Small intestine (tissue), 7 donors: Measurements from ENCODE around the gene ACTC1. TPM values are rescaled to one million over a fixed set of nuclear protein-coding genes. Genes with fewer than 3 reads are reported as not detected.

ENCODE experiments used
- DNase-seq, 2 donors: peaks; one replicate each; pipeline versions ENCODE4 v3.0.0 to v3.0.0-alpha.2; 2013
- FAIRE-seq: peaks from 2 replicates; lab custom pipeline; 2012; peaks lifted over from hg19 to GRCh38; lab: Jason Lieb, UNC
- H3K27ac ChIP-seq, 3 donors: one replicate each; pipeline ENCODE4 v1.5.1; 2013; ENCODE audit warnings: low read length in 2 of 3, mild to moderate bottlenecking in 2 of 3, control low read depth in 1 of 3, inconsistent platforms in 1 of 3, low read depth in 1 of 3, moderate library complexity in 1 of 3
- H3K27me3 ChIP-seq, 3 donors: one replicate each; pipeline ENCODE4 v1.6.1; 2013; ENCODE audit warnings: low read length in 3 of 3, inconsistent platforms in 1 of 3; ENCODE audit not compliant: control insufficient read depth in 3 of 3, insufficient read depth in 3 of 3
- H3K36me3 ChIP-seq, 3 donors: one replicate each; pipeline ENCODE4 v1.6.1; 2013; ENCODE audit warnings: low read length in 3 of 3, inconsistent platforms in 1 of 3, low read depth in 1 of 3, mild to moderate bottlenecking in 1 of 3, moderate library complexity in 1 of 3; ENCODE audit not compliant: control insufficient read depth in 3 of 3, insufficient read depth in 2 of 3
- H3K4me1 ChIP-seq, 3 donors: one replicate each; pipeline ENCODE4 v1.6.1; 2013; ENCODE audit warnings: low read length in 2 of 3, inconsistent platforms in 1 of 3, low read depth in 1 of 3, mild to moderate bottlenecking in 1 of 3, moderate library complexity in 1 of 3; ENCODE audit not compliant: control insufficient read depth in 3 of 3, insufficient read depth in 2 of 3
- H3K4me3 ChIP-seq, 3 donors: one replicate each; pipeline ENCODE4 v1.5.1; 2013; ENCODE audit warnings: low read length in 3 of 3, control low read depth in 1 of 3, inconsistent platforms in 1 of 3, low read depth in 1 of 3, mild to moderate bottlenecking in 1 of 3, moderate library complexity in 1 of 3
- H3K9me3 ChIP-seq, 2 donors: one replicate each; pipeline ENCODE4 v1.6.1; 2013; ENCODE audit warnings: low read depth in 1 of 2, low read length in 1 of 2; ENCODE audit not compliant: control insufficient read depth in 2 of 2, insufficient read depth in 1 of 2
- WGBS, 3 donors: extraction: QIAGEN DNeasy Blood & Tissue Kit; methylation state at CpG; one replicate each; pipeline ENCODE4 v1.1.7; 2013; 5-methylcytosine and 5-hydroxymethylcytosine counted together
- polyA plus RNA-seq, 4 donors: library from polyadenylated mRNA; stranded (reverse) in 3 of 4; unstranded in 1 of 4; fragments of 200-250 nt in 3 of 4; fragments of 120-200 nt in 1 of 4; gene quantifications; one replicate each; pipeline versions ENCODE4 v1.2.1 to v1.2.3, GENCODE V29; 2013
- donor health status: healthy with polysubstance abuse.
- donor health status: control.
- donor health status: control.
- donor health status: Bipolar disorder and iron deficiency.
- donor health status: healthy.

ACTC1 gene
- polyA plus RNA-seq, 4 donors = 0.27 to 35.1 (median 10.7) TPM

DNA sequence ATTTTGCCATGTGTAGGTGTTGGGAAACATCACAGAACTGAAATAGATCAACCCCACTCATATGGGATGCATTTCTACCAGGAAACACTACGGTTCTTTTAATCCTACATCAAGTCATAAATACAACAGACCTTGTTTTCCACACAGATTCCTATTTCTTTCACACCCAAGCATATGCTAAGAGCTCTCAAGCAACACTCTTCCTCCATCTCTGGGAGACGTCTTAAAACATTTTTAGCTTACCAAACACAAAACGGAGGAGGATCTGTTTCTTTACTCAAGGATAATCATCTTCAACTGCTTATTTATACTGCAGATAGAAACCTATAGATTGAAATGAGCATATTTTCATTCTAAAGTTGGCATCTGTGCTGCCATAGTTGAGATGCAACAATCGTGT lies 45.7 kb downstream of the ACTC1 start:
- FAIRE-seq (no peak), DNase-seq (no peak)
- Histone ChIP-seq H3K9me3 (no peaks in the 10 kb centered on the region), H3K4me3 (no peak overlapping the region), H3K36me3 (no peaks in the 10 kb centered on the region), H3K27ac (no peak overlapping the region), H3K4me1 (no peaks in the 10 kb centered on the region), H3K27me3 (peaks cover 4 to 25% (median 6%) of the 10 kb centered on the region in 3 donors)
- WGBS, 3 donors = 71 to 76% (median 74%) methylated on average over 4 of the region's 4 CpGs

Other genes starting within 250 kb of the ACTC1 start
- gene GOLGA8B, start 211.9 kb downstream of the ACTC1 start, polyA plus RNA-seq = 10 to 100 TPM in 3 of 4 donors, 1 to 10 TPM in 1; 7.6 to 77.4 (median 37.4) TPM
- gene GJD2, start 40.6 kb downstream of the ACTC1 start, polyA plus RNA-seq = under 1 TPM in 2 of 4 donors, not detected in 2; 0.03 to 0.04 TPM
- gene AQR, start 174.2 kb upstream of the ACTC1 start, polyA plus RNA-seq = 10 to 100 TPM in 1 of 4 donors, 1 to 10 TPM in 3; 6.8 to 26.5 (median 8.7) TPM
- 10 to 100 TPM in 2 of 4 donors, 1 to 10 TPM in 2; 6.2 to 35.8 (median 9.9) TPM for gene ZNF770, start 192.7 kb upstream of the ACTC1 start, polyA plus RNA-seq